HG03280 (cell line): ENCODE results near the gene DOCK1.

Experiments used
- ATAC-seq: cut with Tn5 transposase; IDR thresholded peaks from one replicate; pipeline ENCODE4 v1.9.1; 2021; ENCODE audit warnings: mild to moderate bottlenecking, moderate library complexity; ENCODE audit not compliant: unreplicated experiment

Gene DOCK1

DNA sequence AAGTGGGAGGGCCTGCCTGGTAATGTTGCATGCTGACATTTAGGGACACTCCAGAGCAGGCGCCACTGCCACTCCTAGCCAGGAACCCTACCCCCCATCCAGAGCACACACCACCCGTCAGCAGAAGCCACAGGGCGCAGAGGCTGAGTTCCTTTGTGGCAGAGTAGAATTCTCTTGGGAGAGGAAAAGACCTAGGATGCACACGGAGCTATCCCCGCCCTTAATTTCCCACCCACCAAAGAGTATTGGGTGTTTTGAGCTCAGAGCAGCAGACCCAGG, 291.9 kb downstream of the DOCK1 start:
- ATAC-seq, result no peak

DNA sequence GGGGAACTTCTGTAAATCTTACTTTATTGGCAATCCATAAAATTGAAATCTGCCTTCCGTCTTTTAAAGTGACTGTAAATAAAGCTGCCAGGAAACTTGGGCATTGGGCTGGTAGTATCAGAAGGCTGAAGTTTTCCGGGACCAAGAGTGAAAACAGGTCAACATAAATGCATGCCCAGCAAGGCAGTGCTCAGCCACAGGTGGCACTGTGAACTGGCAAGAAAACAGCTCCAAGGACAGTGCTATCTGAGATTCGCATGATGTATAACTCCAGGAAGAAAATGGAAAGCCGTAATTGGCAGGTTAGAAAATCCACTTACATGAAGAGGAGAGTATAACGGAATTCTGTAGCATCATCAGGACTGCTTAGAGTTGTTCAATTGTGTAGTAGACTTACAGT, 293.1 kb downstream of the DOCK1 start:
- ATAC-seq, result no peak

DNA sequence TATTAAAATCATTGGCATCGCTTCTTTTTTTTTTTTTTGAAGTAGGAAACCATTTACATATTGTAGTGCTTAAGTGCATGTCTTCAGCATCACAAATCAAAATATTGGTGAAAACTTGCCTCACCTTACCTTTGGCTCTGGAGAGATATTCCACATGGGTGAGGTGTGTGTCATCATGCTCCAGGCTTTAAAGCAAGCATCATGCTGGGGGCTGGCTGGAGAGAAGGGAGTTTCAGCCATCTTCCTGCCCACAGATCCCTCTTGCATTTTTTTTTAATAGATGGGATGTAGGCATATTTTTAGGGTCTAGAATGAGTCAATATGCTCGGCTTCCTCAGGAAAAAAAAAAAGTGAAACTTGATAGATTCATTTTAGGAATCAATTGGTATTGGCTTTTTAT, 293.5 kb downstream of the DOCK1 start:
- no peak for ATAC-seq

DNA sequence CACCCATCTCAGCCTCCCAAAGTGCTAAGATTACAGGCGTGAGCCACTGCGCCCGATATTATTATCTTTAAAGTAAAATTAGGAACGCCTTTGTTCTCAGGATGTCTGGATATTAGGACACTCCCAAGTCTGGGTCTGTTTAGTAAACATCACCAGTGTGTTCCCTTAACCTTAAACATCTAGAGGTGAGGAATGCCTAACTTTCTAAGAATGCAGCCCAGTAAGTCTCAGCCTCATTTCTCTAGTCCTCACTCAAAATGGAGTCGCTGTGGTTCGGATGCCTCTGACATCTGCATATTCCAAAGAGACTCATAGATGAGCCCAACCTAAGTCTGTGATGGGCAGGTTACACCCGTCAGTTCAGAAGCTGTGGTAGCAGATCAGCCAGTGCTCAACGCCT, 295.4 kb downstream of the DOCK1 start:
- ATAC-seq, result no peak

DNA sequence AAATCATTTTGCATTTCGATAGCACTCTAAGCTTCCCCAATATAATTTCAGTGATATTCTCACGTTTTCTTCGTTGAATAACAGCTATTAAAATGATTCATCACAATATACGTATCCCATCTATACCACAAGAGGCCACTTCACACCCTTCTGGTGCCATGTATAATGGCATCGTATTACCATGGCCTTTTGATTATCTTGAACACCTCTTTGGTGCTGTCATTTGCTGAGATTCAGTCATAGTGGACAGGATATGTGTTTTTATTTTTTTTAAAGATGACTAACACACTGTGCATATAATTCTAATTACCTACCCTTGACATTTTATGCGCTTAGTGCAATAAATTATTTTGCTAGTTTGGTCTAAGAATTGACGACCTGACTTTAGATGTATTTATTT, 297.8 kb downstream of the DOCK1 start:
- ATAC-seq, result no peak

DNA sequence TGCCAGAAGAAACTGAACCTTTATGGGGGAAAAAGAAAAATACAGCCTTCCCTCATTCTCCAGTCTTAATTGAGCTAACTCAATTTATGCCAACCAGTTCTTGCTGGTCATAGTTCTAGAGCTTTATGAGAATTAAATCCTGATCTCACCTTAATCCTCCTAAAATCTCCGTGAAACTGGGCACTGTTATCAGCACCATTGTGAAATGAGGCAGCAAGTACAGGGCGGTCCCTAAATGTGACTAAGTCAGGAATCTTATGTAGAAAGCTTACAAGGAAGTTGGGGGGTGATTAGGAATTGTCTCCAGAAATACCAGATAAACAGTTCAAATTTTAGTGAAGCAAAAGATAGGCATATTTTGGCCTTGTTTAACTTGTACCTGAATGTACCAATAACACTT, 301.9 kb downstream of the DOCK1 start:
- ATAC-seq, result no peak

DNA sequence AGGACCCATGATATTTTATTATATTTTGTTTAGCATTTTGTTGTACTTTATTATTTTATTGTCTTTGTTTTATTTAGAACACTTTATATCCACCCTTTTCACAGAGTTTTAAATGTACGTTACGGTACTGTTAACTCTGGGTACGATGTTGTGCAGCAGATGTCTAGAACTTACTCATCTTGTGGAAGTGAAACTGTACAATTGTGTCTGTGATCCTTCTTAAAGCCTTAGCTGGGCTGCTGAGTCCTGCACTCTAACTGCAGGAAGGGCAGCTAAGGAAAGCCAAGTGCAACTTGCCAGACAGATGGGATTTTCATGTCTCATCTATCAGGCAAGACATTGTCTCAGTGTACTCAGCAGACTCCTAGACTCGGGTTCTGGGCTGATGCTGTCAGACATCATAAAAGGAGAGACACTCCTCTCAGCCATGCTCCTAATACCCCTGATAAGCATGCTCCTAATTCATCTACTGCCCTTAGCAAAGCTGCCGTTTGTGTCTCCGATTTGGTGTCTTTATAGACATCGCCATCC, 305.8 kb downstream of the DOCK1 start:
- ATAC-seq, result no peak

DNA sequence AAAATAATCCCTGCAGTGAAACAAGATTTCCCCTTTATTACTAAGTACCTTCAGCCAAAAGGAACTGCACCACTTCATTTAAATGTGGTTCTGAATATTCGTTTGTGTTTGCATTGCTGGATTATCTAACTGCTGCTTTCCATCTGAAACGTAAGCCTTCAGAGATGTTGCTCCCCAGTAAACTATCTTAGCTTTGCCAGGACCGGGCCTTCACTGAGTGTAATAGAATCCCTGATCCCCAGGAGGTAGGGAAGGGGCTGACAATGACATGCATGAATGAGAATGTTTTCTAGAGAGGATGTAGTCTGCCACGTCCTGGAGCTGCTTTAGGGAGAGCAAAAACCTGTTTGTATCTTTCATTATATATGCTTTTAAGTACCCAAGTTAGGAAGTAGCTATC, 310.6 kb downstream of the DOCK1 start:
- no peak for ATAC-seq

DNA sequence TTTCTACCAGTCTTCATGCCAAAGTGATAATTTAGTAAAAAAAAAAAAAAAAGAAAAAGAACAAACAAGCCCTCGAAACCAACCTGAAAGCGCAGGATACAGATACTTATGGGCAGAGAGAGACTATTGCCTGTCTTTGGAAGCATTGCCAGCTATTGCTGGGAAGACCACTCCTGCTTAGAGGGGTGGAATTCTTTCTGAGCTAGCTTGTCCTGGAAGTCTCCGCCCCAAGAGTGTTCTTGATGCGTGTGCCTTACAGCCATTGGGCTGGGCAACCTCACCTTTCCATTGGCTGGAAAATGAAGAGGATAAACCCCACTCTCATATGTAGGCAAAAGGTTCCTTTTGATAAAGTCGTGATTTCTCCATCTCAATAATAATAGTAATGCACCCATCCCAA, 311.0 kb downstream of the DOCK1 start:
- ATAC-seq, result no peak

DNA sequence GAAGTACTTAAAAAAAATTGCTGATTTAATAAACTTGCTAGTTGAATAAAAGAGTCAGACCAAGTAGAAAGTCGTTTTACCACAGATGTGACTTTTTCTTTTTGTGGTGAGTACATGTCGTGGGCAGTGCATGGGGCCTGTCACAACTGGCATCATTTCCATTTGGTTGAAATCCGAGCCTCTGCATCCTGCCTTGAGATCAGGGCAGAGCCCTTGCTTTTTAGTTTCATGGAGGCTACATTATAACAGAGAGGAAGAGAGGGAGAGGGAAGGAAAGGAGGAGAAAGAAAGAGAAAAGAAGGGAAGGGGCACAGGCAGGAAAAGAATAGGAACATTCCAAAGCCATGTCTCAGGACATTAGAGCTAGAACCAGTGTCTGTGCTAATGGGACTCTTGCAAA, 311.6 kb downstream of the DOCK1 start:
- no peak for ATAC-seq

DNA sequence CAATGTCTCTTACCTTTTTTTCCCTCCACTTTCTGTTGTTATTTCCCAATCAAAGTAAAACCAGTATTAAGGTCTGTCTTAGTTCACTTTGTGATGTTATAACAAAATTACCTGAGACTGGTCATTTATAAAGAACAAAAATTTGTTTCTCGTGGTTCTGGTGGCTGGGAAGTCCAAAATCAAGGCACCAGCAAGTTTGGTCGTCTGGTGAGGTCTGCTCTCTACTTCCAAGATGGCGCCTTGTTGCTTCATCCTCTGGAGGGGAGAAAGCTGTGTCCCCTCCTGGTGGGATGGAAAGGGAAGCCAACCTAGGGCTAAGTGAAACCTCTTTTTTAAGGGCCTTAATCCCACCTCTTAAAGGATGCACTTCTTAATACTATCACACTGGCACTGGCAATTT, 313.4 kb downstream of the DOCK1 start:
- no peak for ATAC-seq

DNA sequence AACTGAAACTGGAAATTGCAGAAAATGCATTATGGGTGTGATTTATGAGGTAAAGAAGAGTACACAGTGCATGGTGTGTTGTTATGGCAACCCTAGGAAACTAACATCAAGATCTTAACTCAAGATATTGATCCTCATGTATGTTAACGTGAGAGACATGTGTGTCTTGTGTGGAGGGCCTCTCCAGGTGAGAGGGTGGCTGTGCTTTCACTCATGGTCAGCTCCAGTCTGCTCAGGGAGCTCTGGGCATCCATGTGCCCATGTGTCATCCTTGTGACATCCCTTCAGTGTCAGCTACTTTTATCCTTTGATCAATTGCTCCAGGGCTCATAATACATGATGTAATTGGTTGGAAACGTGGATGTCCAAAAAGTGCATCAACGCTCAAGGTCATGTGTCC, 316.1 kb downstream of the DOCK1 start:
- ATAC-seq, result no peak

DNA sequence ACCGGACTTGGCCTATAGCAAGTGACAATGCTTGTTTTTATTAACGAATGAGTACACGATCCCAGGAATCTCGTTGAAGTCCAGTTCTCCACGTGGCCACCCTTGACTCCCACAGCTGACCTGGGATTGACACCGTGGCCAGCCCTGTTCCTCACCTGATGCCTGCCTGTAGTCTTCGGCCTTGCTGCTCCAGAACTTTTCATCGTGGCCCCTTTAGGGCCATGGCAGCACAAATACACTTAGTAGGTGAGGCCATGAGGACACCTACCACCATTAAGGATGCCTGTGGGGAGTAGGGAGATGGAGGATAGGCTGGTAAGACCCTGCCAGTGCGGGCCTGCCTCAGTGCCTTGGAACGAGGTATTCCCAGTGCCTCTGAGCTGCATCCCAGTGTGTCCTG, 321.8 kb downstream of the DOCK1 start:
- ATAC-seq, result no peak

DNA sequence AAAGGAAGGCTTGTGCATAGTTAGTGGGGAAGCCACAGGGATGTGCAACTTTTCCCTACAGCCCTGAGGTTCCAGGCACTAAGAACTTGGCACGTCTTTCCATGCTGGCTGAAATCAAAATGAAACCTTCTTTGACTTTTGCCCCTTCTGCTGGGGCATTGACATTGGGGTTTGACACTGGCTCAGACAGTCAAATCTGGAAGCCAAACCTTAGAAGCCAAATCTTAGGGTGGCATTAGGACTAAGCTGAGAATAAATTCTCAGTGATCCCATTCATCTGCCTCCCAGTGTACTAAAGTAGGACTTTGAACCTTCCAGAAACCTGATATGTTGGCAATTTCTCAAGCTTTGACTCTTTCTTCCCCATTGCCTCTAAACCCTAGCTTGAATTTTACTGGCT, 322.4 kb downstream of the DOCK1 start:
- no peak for ATAC-seq

DNA sequence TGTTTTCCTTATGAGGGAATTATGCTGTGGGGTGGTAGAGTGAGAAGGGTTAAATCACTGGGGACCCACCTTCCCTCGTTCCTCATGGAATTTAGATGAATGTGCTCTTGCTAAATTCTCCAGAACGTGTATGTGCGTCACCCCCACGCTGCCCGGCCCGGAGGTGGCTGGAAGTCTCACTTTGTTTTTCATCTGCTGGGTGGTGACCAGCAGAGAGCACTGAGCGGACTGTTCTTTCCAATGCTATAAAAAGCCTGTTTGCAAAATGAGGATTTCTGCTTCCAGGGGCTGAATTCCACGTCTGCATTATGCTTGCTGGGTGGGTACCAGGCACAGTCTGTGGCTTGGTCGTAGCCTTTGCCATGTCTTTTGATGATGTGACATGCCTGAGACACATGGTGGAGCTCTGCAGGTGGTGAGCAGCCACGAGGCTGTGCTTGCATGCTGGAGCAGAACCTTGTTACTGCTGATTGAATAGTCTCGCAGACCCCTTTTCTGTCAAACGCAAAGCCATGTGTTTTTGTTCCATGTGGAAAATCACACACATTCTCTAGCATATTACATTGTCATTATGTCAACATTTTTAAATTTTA, 323.1 kb downstream of the DOCK1 start:
- no peak for ATAC-seq

DNA sequence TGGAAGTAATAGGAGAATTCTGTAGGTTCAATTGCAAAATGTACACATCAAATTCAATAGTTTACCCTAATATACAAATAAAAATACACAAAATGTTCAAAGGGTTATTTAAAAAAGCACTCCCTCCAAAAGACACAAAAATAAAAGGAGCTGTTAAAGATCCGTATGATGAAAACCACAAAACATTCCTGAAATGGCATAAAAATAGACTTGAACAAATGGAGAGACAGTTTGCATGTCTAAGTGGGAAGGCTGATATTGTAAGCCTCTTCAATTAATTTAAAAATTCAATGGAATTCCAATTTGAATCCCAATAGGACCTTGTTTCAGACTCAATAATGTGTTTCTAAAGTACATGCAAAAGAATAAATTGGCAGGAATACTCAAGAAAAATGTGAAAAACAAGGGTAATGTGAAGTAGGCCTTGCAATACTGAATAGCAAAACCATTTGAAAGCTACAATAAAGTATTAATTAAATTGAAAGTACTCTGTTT, 329.1 kb downstream of the DOCK1 start:
- no peak for ATAC-seq

DNA sequence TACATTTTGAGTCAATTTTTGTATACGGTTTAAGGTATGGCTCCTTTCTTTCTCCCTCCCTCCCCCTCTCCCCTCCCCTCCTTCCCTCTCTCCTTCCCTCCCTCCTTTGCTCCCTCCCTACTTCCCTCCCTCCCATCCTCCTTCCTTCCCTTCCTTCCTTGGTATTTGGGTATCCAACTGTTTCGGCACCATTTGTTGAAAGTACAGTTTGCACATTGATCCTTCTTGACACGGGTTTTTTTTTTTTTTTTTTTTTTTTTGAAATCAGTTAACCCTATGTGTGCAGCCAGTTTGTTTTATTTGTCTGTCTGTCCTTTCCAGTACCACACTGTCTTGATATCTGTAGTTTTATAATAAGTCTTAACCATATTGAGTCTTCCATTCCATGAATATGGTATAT, 331.0 kb downstream of the DOCK1 start:
- no peak for ATAC-seq

DNA sequence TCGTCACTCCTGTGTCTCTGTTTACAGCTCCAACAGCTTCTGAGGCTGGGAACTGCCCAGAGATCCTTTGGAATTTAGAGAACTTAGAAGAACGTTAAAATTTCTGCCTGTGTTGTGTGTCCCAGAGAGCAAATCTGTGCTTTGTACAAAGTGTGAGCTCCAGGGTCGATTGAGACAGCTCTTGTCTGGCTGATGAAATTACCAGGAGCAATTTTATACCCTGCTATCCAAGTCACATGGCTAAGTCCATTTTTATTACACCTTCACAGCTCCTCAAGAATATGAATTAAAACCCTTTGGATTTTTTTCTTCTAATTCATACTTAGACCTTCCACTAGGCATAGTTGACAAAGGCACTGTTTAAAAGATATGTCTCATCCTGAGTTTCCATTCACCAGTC, 337.7 kb downstream of the DOCK1 start:
- ATAC-seq, result no peak

DNA sequence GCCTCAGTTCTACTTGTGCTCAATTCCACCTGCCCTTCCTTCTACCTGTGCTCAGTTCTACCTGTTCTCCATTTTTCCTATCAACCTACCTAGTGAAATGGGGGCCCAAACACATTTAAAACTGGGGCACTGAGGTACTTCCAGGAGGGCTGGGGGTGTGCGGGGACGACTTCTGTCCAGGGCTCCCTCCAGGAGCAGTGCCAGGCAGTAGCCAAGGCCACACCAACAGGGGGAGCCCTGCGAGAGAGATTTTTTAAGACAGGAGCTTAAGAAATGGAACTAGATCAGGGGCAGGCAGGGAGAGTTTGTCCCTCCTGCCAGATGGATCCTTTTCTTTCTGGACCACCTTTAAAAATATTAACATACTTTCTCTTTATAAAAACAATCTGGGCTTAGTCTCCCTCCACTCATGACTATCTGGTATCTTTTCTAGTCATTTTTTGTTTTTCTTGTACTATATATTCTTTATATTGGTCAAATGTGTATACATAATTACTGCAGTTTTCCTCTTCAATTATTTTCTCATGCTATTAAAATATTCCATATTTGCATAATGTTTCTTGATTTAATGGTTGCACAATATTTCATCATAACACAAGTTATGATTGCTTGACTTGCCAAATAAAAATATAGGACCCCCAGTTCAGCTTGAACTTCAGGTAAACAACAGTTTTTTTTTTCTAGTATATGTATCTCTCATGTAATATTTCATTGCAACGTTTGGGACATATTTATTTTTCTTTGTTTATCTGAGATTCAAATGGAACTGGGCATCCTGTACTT, 338.5 kb downstream of the DOCK1 start:
- ATAC-seq, result no peak

DNA sequence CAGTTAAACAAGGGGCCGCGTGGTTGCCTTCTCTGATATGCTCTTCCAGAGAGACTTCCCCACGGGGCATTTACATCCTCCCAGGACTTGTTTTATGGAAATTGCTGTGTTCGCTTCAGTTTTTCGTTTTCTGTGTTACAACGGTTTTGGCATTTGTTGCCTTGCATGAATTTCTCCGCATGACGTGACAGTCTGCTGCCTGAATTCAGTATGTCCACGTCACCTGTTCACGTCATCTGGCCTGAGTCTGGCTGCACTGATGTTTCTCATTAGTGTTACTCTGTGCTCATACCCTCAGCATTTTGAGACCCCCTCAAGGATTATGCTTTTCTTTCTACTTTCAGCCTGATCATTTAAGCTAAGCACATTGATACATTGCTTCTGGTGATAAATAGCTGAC, 340.2 kb downstream of the DOCK1 start:
- ATAC-seq, result no peak

DNA sequence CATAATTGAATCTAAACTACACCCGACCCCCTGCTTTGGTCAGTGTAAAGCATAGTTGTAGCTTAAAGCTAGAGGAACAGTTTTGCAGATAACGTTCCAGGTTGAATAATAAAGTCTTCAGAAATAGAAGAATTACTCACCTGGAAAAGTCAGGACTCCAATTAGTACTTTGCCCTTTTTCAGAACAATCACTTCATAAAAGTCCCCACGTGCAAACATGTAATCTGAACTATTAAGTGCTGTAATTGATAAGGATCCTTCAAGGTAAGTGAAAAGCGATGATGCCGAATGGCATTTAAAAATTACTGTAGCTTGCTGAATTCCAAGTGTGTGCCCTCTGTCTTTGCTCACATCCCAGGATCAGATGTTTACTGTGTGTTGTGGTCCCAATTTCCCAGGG, 344.8 kb downstream of the DOCK1 start:
- no peak for ATAC-seq

DNA sequence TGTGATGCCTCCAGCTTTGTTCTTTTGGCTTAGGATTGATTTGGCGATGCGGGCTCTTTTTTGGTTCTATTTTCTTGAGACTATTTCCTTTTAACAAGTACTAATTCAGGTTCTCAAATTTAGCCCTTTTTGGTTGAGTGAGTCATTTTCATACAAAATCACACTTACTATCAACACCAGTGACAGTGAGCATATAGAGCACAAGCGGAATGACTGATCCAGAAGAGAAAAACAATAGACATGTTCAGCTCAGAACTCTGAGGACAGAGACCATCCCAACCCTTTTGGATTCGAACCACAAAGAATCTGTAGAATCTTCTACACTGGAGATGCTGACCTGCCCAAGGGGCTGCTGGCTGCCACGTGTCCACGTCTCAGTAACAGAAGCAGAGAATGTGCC, 347.6 kb downstream of the DOCK1 start:
- no peak for ATAC-seq

DNA sequence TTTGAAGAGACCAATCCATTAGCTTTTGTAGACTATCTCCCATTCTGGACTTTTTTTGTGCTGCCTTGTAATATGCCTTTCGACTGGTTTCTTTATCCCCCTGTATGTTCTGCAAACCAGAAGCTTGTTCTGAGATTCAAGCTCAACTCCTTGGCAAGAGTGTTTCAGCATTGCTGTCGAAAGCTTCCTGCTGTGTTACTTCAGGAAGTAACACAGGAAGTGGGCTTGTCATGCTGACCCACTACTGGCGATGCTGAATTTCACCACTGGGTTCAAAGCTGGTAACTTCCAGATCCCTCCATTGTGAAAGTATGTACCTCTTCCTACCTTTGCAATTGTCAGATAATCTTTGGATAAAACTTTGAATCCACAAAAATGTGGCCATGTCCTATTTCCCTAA, 349.0 kb downstream of the DOCK1 start:
- ATAC-seq, result no peak
